LNCAP (cell line): ENCODE measurements around the gene RNLS.

ENCODE experiments used
- CTCF ChIP-seq: fragments of 450-650 bp; IDR thresholded peaks from 2 replicates; pipeline ENCODE4 v1.5.1; 2017; ENCODE audit warnings: mild to moderate bottlenecking

The RNLS gene

DNA sequence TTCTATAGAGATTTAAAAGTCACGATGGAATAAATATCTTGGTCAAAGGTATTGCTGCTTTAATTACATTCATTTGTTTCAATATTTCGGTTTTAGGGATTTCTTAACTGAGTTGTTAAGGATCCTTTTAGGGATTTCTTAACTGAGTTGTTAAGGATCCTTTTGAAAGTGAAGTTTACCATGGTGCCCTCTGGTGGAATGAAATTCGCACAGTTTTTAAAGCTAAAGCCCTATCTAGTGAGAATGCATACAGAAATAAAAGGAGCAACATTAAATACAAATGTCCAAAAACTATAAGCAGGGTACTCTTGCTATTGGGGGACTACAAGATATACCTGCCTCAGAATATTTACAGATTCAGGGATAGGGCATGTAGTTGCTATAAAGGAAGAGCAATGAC, 193.7 kb downstream of the RNLS start:
- TF ChIP-seq CTCF, result peak; percentile 44; the same call in 1 of the 2 replicates

GRCh38 chr10:88388324-88388723, 194.8 kb downstream of the RNLS start:
- no peak for TF ChIP-seq CTCF

- TF ChIP-seq CTCF, result no peak
Observed at GRCh38 chr10:88386821-88387773, 196.0 kb downstream of the RNLS start.

- no peak for TF ChIP-seq CTCF
Observed at GRCh38 chr10:88386204-88386788, 196.8 kb downstream of the RNLS start.

DNA sequence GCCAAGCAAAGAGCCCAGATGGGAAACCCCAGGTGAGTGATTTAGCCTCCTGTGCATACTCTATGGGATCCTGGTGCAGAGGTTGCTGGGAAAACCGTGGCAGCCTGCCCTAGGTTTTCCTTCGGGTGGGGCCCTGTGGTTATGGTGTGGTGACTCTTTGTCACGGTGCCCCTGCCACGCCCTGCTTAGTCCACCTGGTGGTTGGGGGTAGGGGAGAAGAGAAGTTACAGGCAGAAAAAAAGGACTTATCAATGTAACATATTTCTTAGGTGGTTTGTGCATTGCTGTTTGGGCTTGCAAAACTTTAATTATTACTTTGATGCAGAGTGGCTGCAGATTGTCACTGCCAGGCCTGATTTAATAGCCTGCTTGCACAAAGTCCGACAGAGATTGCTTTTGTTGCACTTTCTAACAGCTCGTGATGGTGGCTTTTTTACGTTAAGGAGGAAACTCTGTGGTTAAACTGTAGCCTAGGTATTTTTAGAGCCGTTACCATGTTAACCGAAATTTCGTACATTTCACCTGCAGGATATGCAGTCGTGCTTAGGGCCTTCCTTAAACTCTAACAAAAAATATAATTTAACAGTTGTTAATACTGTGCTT, 197.4 kb downstream of the RNLS start:
- no peak for TF ChIP-seq CTCF

- TF ChIP-seq CTCF, result no peak
Observed at GRCh38 chr10:88383276-88383675, 199.8 kb downstream of the RNLS start.

- no peak for TF ChIP-seq CTCF
Observed at GRCh38 chr10:88382699-88383098, 200.4 kb downstream of the RNLS start.
